T follicular helper cell (primary cell): ENCODE data around the gene TAF15.
A peak's percentile ranks its signal among the peaks of the same experiment; 100 is the strongest.

Source experiments
- DNase-seq: peaks from one replicate; pipeline ENCODE4 v3.0.0-alpha.2; 2020; ENCODE audit warnings: low read depth

The TAF15 gene

DNA sequence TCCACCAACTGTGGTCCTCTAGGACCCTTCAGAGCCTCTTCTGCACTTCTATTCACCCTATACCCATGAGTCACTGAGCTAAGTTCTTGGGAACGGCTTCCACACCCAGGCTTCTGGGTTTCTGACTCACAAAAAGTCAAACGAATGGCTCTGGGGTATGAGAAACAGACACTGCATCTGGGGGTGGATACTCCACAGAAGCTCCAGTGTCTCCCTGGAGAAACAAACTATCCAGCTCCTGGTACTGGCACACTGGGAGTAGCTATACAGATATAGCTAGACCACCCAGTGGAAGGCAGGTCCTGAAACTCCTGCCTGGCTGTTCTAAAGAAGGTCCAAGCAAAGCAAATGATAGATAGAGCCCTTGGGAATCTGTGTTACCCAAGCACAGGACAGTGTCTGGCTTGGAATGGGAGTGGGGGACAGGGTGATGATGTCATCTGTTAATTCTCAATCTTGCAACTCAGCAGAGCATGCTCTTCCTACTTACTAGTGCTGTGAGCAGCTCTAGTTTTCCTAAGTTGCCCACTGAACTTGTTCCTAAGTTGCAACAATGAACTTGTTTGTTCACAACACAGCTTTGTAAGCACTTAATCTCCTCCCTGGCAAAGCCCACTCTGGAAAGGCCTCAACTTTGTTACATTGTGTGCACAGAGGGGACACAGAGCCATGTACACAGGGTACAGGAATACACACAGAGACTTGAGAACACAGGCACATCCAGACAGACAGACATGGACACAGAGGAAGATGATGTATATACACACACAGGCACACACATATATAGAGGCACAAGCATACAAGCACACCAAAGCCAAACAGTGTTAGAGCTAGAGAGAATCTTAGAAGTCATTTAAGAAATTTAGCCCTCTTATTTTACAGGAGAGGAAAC lies 20.6 kb upstream of the TAF15 start:
- no peak for DNase-seq

DNA sequence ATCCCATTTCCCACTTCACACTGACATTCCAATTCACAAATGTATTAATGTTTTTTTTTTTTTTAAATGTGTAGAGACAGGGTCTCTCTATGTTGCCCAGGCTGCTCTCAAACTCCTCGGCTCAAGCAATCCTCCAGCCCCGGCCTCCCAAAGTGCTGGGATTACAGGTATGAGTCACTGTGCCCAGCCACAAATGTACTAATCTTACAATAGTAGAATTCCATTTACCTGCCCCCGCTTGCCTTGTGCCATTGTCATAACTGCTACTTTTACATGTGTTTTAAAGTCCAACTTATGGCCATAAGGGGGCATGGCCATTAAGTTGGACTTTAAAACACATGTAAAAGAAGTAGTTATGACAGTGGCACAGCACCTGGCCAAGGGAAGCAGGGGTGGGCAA lies 18.4 kb upstream of the TAF15 start:
- DNase-seq: no peak

DNA sequence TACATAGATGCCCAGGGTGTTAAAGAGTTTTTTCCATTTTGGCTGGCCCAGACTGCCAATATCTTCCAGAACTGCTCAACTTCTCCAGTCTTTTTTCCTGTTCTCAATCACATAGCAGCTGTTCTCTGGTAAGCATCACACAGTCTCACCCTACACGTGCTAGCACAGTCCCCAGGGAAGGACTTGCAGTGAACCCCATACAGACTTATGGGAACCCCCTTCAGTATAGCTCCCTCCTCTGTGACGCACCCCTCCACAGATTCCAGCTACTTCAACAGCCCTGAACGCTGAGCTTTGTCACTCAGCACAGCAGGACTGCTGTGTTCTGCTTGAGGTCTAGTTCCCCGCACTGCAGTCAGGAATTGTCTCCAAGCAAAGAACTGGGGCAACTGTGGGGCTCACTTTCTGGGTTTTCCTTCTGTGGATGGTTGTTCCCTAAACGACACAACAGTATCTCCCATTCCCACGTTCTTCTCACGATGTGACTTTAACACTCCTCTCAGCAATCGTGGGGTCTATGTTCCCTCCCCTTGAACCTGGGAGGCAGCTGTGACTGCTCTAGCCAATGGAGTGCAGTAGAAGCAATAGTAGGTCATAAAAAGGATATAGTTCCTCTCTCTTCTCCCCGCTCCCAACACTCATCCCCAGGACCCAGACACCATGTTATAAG lies 17.5 kb upstream of the TAF15 start:
- DNase-seq: no peak

DNA sequence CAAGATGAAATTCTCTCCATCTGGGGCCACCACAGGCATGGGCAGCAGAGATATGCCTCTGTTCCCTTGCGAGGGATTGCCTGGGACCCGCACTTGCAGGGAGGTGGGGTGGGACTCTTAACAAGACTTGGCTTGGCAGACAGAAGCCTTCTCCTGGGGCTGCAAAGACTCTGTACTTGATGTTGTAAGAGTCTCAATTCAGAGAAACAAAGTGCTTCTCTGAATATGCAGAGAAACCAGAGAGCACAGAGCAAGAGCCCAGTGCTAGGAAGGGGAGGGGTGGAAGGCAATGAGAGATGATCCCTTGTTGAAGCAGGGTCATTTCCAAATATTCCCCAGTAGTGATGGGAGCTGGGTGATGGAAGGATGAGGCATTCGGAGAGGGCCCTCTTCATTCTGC lies 16.0 kb upstream of the TAF15 start:
- no peak for DNase-seq

DNA sequence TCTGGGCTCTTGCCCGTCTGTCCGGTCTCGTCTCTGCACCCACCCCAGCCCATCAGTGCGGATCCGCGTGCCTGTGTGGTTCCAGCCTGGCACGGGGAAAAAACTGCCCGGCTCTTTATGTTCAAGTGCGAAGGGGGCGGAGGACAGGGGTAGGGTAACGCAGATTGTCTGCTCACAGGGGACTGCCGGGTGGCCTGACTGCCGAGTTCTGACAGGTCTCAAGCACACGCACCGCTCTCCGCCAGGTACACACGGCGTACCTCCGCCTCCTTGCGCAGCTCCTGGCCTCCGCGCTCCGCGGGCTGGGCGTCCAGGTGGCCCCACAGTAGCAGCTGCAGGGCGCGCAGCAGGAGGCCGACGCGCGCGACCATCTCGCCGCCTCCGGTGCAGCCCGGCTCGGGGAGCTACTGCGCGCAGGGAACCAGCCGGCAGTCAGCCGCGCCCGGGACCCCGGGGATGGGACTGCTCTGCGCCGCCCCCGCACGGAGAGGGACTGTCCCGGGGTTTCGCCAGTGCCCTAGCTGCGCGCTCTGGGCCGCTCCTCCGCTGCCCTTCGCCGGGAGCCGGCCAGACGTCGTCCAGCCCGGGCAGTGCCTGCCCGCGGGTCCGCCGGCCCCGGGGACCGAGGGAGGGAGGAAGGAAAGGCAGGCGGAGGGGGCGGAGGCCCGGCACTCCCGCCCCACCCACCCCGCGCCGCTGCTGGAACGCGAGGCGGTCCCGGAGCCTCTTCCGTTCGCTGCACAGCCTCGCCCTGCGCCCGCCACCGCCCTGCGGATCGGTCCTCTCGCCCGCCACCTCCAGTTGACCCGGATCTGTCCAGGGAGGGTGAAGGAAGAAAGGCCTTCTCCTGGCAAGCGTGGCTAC lies 14.0 kb upstream of the TAF15 start, which contains the start of gene MMP28:
MMP28 (minus strand) TSS at position 635 of the 864 bp plus-strand sequence; CDS start at position 371, 264 bp downstream.
- peak; percentile 5 for DNase-seq

DNA sequence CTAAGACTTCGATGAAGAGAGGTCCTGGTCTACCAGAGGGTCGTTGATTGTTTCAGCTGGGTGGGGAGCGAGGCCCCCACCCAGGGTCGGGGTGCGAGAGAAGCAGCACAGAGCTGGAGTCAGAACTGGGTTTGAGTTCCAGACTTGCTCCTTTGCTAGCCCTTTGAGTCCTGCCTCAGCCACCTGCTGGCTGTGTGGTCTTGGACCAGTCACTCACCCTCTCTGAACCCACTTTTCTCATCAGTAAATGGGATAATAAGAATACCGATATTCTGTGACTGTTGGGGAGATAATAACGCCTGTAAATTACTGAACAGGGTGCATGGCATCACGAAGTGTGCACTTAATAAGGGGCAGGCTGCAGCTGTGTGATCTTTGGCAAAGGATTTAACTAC lies 13.4 kb upstream of the TAF15 start:
- DNase-seq: no peak

DNA sequence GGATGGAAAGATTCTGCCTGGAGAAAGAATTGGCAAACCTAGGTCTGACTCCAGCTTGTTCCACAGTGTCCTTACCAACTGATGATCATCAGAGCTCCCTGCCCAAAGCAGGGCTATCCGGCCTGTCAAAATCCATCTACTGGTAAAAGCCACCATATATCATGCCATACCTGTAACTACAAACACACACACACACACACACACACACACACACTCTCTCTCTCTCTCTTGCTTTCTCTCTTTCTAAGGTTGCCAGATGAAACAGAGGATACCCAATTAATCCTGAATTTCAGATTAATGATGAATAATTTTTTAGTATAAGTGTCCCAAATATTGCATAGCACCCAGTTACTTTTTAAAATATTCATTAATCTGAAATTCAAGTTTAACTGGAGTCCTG lies 12.3 kb upstream of the TAF15 start:
- DNase-seq: no peak

DNA sequence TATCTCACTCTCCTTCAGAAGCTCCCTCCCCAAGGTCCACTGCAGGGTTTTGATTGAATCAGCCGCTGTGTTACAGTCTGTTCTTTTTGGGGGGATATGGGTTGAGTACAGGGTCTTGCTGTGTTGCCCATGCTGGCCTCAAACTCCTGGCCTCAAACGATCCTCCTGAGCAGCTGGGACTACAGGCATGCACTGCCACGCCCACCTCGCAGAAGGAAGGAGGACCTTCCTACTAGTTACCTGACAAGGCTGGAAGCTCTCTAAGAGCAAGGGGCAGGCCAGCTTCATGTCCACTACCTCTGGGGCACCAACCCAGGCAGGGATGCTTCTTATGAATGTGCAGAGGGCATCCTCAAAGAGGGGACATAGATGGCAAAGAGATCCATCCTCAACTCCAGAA lies 11.9 kb upstream of the TAF15 start:
- DNase-seq: no peak

DNA sequence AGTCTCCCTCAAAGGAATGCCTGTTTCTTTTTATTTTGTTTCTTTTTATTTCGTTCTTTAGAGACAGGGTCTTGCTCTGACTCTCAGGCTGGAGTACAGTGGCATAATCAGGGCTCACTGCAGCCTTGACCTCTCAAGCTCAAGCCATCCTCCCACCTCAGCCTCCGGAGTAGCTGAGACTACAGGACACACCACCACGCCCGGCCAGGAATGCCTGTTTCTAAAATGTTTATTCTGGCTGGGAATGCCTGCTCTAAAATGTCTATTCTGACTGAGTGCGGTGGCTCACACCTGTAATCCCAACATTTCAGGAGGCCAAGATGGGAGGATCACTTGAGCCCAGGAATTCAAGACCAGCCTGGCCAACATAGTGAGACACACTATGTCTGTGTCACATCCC lies 11.4 kb upstream of the TAF15 start:
- DNase-seq: no peak

DNA sequence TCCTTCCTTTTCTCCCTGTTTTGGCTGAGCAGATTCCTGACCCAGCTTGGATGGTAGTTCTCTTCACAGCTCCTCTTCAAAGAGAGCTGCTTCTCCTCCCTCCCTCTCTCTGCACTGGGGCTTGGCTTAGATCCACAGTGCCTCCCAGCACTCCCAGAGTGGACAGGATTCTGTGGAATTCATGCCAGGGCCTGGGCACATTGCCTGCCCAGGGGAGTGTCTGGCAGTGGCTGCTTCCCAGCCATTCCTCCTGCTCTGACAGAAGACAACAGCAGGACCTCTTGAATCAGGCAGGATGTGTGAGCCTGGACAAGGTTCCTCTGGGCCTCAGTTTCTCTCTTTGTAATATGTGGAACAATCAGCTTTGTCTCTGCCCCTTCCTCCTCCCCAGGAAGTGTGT lies 9.3 kb upstream of the TAF15 start:
- DNase-seq: no peak

DNA sequence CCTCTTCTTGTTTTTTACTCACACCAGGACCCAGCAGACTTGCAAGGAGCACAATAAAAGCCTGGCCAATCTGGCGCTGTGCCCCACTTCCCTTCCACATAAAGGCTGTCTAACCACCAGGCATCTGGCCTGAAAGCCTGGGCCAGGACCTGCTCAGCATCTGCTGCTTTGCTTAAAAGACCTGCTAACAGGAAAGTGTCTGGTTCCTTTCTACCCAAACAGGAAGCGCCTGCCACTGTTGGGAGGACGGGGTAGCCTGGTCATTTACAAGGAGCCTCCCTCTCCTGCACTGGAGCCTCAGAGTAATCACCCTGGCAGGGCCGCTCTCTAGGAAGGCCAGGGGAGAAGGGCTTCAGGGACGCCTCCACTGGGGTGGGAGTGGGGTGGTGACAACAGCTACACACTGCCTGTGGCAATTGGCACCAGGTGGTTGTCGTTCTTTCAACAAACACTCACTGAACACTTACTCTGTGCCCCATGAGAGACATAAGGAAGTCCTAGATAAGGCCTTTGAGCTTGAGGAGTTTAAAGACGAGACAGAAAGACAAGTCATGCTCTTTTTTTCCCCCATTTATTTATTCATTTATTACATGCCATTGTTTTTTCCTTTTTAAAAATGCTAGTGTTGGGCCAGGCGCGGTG lies 7.6 kb upstream of the TAF15 start:
- no peak for DNase-seq

DNA sequence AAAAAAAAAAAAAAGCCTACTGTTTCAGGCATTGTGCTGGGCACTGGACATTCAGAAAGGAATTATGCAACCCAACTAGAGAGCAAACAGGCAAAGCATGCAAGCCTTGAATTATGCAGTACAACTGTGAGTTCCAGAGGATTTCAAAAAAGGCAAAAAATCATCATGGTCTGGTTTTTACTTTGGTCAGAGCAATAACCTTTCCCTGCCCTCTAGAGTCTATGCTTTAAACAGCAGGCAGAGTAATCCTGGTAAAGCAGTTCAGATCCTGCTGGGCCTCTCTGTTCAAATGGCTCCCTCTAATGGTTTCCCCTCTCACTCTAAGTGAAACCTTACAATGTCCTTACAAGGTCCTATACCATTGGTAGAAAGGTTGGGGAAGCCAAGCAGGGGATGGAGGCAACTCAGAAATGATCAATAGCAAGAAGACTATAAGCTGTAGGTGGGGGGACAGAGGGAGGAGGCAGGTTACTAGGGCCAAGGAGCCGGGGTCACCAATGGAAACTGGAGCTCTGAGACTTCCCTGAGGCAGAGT lies 4.6 kb upstream of the TAF15 start:
- peak; percentile 18 for DNase-seq

DNA sequence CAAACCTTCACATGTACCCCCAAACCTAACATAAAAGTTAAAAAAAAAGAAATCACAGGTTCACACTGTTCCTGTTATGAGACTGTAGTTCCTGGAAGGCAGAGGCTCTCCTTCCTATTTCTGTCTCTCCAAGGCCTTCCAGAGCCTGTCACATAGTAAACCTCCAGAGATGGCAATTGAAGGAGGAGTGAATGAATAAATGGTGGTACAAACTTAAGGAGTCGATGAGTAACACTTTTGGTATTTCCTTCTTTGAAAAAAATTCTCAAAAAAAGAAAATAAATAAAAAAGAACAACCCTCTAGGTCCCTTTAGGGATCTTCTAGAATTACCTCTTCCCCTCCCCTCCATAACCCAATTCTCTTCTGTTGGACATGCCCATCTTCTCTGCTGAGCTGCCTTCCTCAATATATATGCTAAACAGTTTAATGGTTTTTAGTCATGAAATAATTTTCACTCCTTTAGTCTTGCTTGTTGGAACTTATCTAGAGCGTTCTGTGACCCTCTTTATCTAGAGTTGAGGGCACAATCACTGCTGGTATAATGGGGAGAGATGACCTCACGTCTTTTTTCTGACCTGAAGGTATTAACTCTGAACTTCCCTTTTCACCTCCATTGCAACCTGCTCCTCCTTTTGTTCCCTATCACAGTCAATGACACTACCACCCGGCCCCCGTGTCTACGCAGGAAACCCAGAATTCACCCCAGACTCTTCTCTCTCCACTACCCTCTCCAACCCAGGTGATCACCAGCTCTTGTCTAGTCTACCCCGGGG lies 1.7 kb upstream of the TAF15 start:
- DNase-seq: no peak

DNA sequence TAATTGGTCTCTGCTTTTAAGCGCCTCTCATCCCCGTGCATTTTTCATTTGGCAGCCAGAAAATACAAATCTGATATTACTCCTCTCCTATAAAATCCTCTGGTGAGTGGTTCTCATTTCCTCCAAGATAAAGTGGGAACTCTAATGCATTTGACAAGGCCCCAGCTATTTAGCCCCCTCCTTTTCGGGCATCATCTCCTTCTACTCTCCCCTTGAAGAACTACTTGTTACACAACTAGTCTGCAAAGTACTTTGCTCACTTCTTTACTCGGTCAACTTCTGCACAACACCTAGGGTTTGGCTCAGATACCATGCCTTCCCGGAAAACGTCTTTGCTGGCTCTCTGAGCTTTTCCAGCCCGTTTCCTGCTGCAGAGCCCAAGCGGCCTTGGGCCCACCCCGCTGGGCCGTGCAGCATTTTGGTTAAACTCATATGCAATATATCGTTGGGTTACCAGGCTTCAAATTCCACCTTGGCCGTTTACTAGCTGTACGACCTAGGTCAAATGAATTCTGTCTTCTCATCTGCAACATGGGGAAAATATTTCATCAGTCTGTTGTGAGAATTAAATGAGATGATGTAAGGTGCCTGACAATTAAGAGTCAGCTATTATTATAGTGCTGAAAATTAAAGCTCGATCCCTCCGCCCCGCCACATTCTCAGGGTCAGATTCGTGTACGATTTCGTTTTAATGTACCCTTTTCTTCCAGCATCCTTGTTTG lies 883 bp upstream of the TAF15 start:
- DNase-seq: no peak

DNA sequence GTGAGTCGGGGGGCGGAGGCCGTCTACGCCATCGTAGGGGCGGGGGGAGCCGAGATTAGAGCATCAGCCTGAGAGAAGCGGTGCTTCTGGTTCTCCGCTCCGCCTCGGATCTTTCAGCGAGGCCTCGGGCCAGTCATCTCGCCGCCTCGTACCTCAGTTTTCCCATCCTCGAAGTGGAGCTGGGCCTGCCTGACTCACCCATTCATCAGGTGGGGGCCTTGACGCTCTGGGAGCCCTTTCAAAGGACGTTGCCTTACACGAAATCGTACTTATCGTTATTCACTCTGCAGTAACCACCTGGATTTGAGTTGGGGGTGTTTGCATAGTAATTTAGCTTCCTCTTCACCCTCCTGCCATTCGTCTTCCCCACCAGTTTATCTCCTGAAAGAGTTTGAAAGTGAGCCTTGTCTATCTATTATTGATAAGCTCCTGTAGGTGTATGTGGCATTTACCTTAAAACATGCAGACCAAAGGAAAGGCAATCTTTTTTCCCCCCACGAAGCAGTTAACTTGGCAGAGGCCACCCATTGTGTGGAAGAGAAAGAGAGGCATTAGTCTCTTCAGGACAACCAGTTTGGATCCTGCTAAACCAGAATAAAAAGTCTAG lies 674 bp downstream of the TAF15 start:
- no peak for DNase-seq

DNA sequence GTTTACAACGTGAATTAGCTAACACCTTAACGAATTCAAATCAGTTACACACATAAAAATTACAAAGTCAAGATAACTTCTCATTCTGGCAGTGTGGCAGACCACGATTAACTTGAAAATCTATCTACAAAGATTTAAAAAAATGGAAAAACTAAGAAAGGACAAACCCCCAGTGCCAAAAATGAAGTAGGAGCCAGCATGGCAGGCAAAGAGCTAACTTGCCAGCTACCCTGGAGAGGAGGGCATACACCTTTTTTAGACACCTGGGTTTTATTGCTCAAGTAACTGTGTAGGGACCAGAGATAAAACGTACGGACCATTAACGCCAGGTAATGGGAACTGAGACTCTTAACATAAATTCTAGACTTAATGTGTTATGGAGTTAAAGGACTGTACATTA lies 2.5 kb downstream of the TAF15 start:
- no peak for DNase-seq

DNA sequence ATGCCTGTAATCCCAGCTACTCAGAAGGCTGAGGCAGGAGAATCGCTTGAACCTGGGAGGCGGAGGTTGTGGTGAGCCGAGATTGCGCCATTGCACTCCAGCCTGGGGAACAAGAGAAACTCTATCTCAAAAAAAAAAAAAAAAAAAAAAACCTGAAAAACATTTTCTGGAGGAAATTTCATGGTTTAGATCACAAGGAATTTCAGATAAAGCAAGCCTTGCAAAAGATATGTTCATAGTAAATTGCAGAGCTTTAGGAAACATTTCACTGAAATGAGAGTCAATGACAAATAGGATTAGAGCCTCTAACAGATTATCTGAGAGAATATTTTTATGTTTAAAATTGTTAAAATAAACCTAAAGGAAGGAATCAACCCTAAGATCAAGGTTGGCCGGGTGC lies 3.2 kb downstream of the TAF15 start:
- no peak for DNase-seq

DNA sequence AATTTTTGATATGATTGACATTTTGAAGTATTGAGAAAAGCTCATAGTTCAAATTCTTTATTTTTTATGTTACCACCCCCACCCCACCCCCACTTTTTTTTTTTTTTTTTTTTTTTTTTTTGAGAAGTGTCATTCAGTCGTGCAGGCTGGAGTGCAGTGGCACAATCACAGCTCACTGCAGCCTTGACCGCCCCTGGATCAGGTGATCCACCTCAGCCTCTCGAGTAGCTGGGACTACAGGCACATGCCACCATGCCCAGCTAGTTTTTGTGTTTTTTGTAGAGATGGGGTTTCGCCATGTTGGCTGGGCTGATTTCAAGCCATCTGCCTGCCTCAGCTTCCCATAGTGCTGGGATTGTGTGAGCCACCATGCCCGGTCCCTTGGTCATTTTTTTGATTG lies 7.4 kb downstream of the TAF15 start:
- DNase-seq: no peak

DNA sequence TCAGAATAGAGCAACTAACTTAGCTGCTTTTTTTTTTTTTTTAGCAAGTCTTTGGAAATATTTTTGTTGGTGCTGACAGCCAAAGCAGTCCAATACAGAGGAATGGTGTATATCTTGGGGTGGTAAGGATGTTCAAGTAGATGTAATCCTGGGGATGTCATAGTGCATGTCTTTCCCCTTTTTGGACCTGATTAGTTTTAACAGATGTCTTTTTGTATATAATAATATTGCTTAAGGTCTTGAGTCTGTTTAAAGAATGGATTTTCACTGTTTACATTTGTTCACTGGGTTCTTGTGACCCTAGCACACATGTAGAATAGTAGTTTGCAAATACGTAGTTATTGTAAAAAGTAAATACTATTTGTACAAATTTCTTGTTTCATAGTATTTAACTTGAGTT lies 7.9 kb downstream of the TAF15 start:
- DNase-seq: no peak

DNA sequence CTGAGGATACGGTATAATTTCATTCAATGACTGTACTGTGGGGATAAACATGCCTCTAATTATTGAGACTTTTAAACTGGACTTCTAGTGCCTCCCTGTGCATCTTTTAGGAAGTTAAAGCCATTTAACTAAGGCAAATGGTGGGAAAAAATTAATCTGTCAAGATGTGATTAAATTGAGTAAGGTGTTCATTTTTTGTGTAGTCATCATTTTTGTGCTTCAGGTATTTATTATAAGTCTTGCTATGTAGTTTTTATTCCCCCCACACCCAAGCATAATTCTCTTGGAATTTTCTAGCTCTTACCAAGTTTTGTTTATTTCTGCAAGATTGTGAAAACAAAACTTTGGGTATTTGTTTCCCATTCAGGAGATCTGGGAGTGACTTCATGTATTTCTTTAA lies 10.2 kb downstream of the TAF15 start:
- no peak for DNase-seq
